Activated CD8-positive, alpha-beta T cell treated with anti-CD3 and anti-CD28 coated beads for 36 hours (primary cell): ENCODE results near the gene HIPK3. TPM values are rescaled to one million over a fixed set of nuclear protein-coding genes. Genes with fewer than 3 reads are reported as not detected.
"Not testable (repeated sequence)": the region's sequence is repeated elsewhere in the genome, so short reads cannot be mapped to it uniquely, and the experiment has no call there.

Source experiments
- ATAC-seq: fragments of 200-7000 bp; cut with Tn5 transposase; one replicate; pipeline ENCODE4 v1.10.0; 2021; ENCODE audit warnings: mild to moderate bottlenecking, moderate library complexity
- CTCF ChIA-PET: fragments of 350-600 bp; sonication (Branson Sonifier 250); formaldehyde crosslinking; loops from one replicate; lab custom pipeline; 2021; ENCODE audit warnings: antibody characterized with exemption; lab: Charles Lee
- POLR2A ChIA-PET: fragments of 350-600 bp; sonication (Branson Sonifier 250); formaldehyde crosslinking; loops from one replicate; lab custom pipeline; 2021; ENCODE audit warnings: antibody characterized with exemption; lab: Charles Lee
- DNase-seq: peaks from one replicate; pipeline ENCODE4 v3.0.0-alpha.2; 2020
- H3K27ac Mint-ChIP-seq: one replicate; pipeline ENCODE4 v1.8.0; 2021; ENCODE audit warnings: mild to moderate bottlenecking, mixed read lengths
- H3K27me3 Mint-ChIP-seq: one replicate; pipeline ENCODE4 v1.8.0; 2021; ENCODE audit warnings: mixed read lengths
- H3K36me3 Mint-ChIP-seq: one replicate; pipeline ENCODE4 v1.8.0; 2021; ENCODE audit warnings: low read depth, mixed read lengths
- H3K4me1 Mint-ChIP-seq: one replicate; pipeline ENCODE4 v1.8.0; 2021; ENCODE audit warnings: low read depth, mixed read lengths
- H3K4me3 Mint-ChIP-seq: one replicate; pipeline ENCODE4 v1.8.0; 2021; ENCODE audit warnings: mild to moderate bottlenecking, moderate library complexity, mixed read lengths
- H3K9me3 Mint-ChIP-seq: one replicate; pipeline ENCODE4 v1.8.0; 2021; ENCODE audit warnings: mixed read lengths
- intact Hi-C: fragments of 100-400 bp; cut with micrococcal nuclease; formaldehyde crosslinking; loops from one replicate; pipeline ENCODE4 v1.10.0; 2022
- total RNA-seq, 2 experiments: library from RNA; stranded (reverse); gene quantifications; one replicate each; pipeline ENCODE4 v1.2.3, GENCODE V29; 2021
- TF ChIP-seq, protein P1 (sequence below): fragments of 200-600 bp; IDR thresholded peaks from one replicate; pipeline ENCODE4 v1.8.0; 2022; ENCODE audit warnings: antibody characterized with exemption, mild to moderate bottlenecking

HIPK3 gene
- total RNA-seq, 2 experiments from 2014 or later: 27.3 to 28.2 TPM

DNA sequence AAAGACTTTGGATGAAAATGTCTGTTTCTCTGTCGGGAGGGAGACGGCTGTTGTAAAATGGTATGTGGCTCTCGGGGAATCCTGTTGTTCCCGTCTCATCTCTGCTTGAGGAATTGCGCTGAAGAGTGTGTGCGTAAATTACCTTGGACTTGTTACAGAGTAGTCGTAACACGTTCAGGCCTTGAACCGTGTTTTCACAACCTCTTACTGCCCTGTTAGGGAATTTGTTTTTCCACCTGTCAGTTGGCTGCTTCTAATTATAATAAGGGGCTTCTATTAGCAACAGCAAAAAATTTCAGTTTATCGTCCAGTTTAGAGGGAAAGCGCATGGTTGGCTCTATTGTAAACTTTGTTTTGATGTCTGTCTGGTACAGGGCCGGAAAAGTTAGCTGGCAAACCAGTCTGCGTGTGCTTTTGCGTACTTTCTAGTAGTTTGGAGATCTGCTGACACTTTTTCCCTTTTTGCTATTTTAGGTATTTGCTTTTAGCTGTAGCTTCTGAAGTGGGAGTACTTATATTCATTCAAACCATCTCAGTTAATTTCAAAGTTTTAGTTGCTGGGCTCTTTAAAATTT is 1.5 kb downstream of the HIPK3 start:
- peak overlapping the region; percentile 99 for H3K27ac Mint-ChIP-seq
- H3K27me3 Mint-ChIP-seq: no peaks in the 10 kb centered on the region
- peaks cover 7% of the 10 kb centered on the region for H3K36me3 Mint-ChIP-seq
- ATAC-seq: peak; percentile 4
- peak overlapping the region; percentile 97 for H3K4me3 Mint-ChIP-seq
- peaks cover 45% of the 10 kb centered on the region for H3K4me1 Mint-ChIP-seq
- H3K9me3 Mint-ChIP-seq: no peaks in the 10 kb centered on the region
- TF ChIP-seq, protein P1, sequence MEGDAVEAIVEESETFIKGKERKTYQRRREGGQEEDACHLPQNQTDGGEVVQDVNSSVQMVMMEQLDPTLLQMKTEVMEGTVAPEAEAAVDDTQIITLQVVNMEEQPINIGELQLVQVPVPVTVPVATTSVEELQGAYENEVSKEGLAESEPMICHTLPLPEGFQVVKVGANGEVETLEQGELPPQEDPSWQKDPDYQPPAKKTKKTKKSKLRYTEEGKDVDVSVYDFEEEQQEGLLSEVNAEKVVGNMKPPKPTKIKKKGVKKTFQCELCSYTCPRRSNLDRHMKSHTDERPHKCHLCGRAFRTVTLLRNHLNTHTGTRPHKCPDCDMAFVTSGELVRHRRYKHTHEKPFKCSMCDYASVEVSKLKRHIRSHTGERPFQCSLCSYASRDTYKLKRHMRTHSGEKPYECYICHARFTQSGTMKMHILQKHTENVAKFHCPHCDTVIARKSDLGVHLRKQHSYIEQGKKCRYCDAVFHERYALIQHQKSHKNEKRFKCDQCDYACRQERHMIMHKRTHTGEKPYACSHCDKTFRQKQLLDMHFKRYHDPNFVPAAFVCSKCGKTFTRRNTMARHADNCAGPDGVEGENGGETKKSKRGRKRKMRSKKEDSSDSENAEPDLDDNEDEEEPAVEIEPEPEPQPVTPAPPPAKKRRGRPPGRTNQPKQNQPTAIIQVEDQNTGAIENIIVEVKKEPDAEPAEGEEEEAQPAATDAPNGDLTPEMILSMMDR: no peak
- intact Hi-C loops: loop anchor here (10.0 kb wide), 1 partner anchor 94 kb away; the partner anchor contains the start of gene CSTF3
- no peak for DNase-seq
- ChIA-PET POLR2A (interaction anchor here (1.3 kb wide), 1 partner anchor 97 kb away, joined by 3 read pairs; the partner anchor contains the start of gene CSTF3), CTCF (interaction anchor here (1.5 kb wide), 1 partner anchor 68 kb away, joined by 3 read pairs; no protein-coding TSS in a partner anchor)

DNA sequence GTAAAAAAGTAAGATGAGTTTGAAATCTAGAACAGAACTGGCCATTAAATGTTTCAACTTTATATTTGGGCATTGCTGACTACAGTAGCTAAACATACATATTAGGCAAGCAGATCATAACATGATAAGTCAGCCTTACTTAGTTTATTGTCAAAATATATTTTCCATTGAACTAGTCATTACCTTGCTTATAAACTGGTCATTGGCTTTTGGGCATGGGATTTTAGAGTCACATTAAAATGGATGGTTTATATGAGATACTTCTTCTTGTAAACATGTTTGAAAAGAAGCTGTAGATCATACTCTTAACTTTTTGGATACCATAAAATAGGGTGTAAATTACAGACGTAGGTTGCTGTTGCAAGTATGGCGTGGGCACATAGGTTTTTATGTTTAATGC is 2.7 kb downstream of the HIPK3 start:
- peak overlapping the region; percentile 97 for H3K4me3 Mint-ChIP-seq
- peak overlapping the region; percentile 34 for H3K27ac Mint-ChIP-seq
- no peaks in the 10 kb centered on the region for H3K9me3 Mint-ChIP-seq
- CTCF ChIA-PET: interaction anchor here (1.2 to 1.9 kb wide), 3 partner anchors 15 to 194 kb away, joined by 3 to 6 read pairs (median 3); no protein-coding TSS in a partner anchor
- peaks cover 50% of the 10 kb centered on the region for H3K4me1 Mint-ChIP-seq
- POLR2A ChIA-PET: interaction anchor here (1.3 kb wide), 1 partner anchor 99 kb away, joined by 3 read pairs; the partner anchor contains the start of gene CSTF3
- intact Hi-C loops: loop anchor here (10.0 kb wide), 1 partner anchor 95 kb away; the partner anchor contains the start of gene CSTF3
- no peak for DNase-seq
- ATAC-seq: no peak
- peaks cover 7% of the 10 kb centered on the region for H3K36me3 Mint-ChIP-seq
- no peaks in the 10 kb centered on the region for H3K27me3 Mint-ChIP-seq
- TF ChIP-seq, protein P1: no peak

DNA sequence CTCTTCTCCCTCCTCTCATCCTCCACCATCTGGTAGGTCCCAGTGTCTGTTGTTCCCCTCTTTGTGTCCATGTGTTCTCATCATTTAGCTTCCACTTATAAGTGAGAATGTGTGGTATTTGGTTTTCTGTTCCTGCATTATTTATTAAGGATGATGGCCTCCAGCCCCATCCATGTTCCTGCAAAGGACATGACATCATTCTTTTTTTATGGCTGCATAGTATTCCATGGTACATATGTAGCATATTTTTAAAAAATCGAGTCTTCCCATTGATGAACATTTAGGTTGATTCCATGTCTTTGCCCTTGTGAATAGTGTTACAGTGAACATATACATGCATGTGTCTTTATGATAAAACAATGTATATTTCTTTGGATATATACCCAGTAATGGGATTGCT is 4.2 kb downstream of the HIPK3 start:
- POLR2A ChIA-PET, H3K9me3 Mint-ChIP-seq, intact Hi-C loops, H3K27ac Mint-ChIP-seq, H3K27me3 Mint-ChIP-seq, ATAC-seq, H3K4me3 Mint-ChIP-seq, H3K36me3 Mint-ChIP-seq, DNase-seq: not testable (repeated sequence)
- peaks cover 50% of the 10 kb centered on the region for H3K4me1 Mint-ChIP-seq
- CTCF ChIA-PET: interaction anchor here (1.9 kb wide), 1 partner anchor 13 kb away, joined by 6 read pairs; no protein-coding TSS in a partner anchor

DNA sequence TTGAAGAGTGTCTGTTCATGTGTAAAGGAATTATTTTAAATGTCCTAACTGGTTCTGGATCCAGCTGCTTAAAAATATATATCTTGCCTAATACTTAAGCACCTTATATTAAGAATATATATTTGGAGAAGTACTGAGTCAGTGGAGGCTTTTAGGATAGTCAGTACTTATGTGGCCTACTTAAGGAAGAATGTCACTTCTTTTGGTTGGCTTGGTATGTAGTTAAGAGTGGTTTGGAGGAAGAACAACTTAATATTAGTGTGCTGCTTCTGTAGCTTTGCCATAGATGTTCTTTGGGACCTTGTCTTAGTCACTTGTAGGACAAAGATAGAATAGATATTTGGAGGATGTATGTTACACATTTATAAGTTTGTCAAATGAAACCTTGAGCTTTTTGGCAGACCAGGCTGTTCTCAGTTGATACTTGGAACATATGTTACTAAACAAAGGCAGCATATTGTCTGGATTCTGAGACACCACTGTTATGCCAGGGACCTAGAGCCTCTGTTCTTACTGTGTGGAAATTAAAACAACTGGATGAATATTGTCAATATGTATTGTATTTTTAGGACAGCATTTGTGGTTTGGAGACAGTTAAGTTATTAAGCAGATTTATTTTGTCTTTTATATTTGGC is 4.9 kb downstream of the HIPK3 start:
- Mint-ChIP-seq H3K27me3 (no peaks in the 10 kb centered on the region), H3K27ac (no peak overlapping the region), H3K4me1 (peaks cover 49% of the 10 kb centered on the region), H3K4me3 (no peak overlapping the region), H3K9me3 (no peaks in the 10 kb centered on the region), H3K36me3 (peaks cover 7% of the 10 kb centered on the region)
- ChIA-PET CTCF (interaction anchor here (0.7 kb wide), 1 partner anchor 97 kb away, joined by 3 read pairs; no protein-coding TSS in a partner anchor), POLR2A (no interaction called here)
- intact Hi-C loops: no loop called here
- TF ChIP-seq, protein P1: no peak
- ATAC-seq (no peak), DNase-seq (no peak)

DNA sequence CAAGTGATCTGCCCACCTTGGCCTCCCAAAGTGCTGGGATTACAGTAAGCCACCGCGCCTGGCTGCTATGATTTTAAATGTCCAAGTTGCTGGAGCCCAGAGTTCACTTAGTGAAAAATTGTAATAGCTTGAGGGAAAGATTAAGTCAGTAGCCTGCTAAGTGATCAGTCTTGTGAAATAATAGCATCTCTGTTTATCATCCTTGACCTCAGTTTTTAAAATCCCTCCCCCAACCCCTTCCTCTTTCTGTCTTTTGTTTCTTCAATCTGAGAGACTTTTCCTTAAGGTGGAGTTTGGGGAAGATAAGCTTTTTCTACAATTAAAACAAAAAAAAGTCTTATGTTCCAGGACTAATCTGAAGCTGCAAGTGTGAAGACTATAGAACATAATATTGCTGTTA is 6.4 kb downstream of the HIPK3 start:
- TF ChIP-seq, protein P1: no peak
- H3K27me3 Mint-ChIP-seq: no peaks in the 10 kb centered on the region
- peaks cover 51% of the 10 kb centered on the region for H3K4me1 Mint-ChIP-seq
- H3K36me3 Mint-ChIP-seq: peaks cover 6% of the 10 kb centered on the region
- ATAC-seq: no peak
- intact Hi-C loops: no loop called here
- no peak overlapping the region for H3K4me3 Mint-ChIP-seq
- DNase-seq: no peak
- CTCF ChIA-PET: no interaction called here
- no peak overlapping the region for H3K27ac Mint-ChIP-seq
- POLR2A ChIA-PET: no interaction called here
- no peaks in the 10 kb centered on the region for H3K9me3 Mint-ChIP-seq
